ENCODE data around the gene TNFAIP8. TPM values are rescaled to one million over a fixed set of nuclear protein-coding genes. Genes with fewer than 3 reads are reported as not detected.

TNFAIP8 gene
- total RNA-seq, 1 donor from 2014 or later: 25.9 TPM

- H3K4me1 Mint-ChIP-seq (ENCODE audit: low read depth, unreplicated experiment): peaks cover 27% of the 10 kb centered on the region
- H3K4me1 ChIP-seq (ENCODE audit: insufficient read depth, low read length): no peaks in the 10 kb centered on the region
- no peaks in the 10 kb centered on the region for H3K9me3 ChIP-seq (ENCODE audit: insufficient read depth, low read depth, low read length)
- no peaks in the 10 kb centered on the region for H3K36me3 ChIP-seq (ENCODE audit: insufficient read depth, low read length)
- H2AFZ ChIP-seq (ENCODE audit: low read depth, low read length): no peak overlapping the region
- H3K27ac Mint-ChIP-seq (ENCODE audit: unreplicated experiment): no peak overlapping the region
- H3K9me3 Mint-ChIP-seq (ENCODE audit: unreplicated experiment): no peaks in the 10 kb centered on the region
- H3K79me2 ChIP-seq (ENCODE audit: insufficient read depth, low read length): peaks cover 3% of the 10 kb centered on the region
- no peaks in the 10 kb centered on the region for H3K36me3 Mint-ChIP-seq (ENCODE audit: low read depth, unreplicated experiment)
- DNase-seq (ENCODE audit: low read depth) (no peak), FAIRE-seq (no peak)
- peaks cover 11% of the 10 kb centered on the region for H4K20me1 ChIP-seq (ENCODE audit: insufficient read depth, low read length)
- no peak overlapping the region for H3K9ac ChIP-seq (ENCODE audit: low read length)
- H3K27ac ChIP-seq (ENCODE audit: low read depth, low read length): no peak overlapping the region
- no peaks in the 10 kb centered on the region for H3K27me3 ChIP-seq (ENCODE audit: insufficient read depth, low read length)
- H3K4me2 ChIP-seq (ENCODE audit: low read length): no peak overlapping the region
- no peaks in the 10 kb centered on the region for H3K27me3 Mint-ChIP-seq (ENCODE audit: low read depth, unreplicated experiment)
- TF ChIP-seq, protein P1, sequence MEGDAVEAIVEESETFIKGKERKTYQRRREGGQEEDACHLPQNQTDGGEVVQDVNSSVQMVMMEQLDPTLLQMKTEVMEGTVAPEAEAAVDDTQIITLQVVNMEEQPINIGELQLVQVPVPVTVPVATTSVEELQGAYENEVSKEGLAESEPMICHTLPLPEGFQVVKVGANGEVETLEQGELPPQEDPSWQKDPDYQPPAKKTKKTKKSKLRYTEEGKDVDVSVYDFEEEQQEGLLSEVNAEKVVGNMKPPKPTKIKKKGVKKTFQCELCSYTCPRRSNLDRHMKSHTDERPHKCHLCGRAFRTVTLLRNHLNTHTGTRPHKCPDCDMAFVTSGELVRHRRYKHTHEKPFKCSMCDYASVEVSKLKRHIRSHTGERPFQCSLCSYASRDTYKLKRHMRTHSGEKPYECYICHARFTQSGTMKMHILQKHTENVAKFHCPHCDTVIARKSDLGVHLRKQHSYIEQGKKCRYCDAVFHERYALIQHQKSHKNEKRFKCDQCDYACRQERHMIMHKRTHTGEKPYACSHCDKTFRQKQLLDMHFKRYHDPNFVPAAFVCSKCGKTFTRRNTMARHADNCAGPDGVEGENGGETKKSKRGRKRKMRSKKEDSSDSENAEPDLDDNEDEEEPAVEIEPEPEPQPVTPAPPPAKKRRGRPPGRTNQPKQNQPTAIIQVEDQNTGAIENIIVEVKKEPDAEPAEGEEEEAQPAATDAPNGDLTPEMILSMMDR (IDR thresholded peaks at IDR 0.05; ENCODE audit: insufficient read depth, low read depth, low read length): no peak
- TF ChIP-seq EZH2 (IDR thresholded peaks at IDR 0.05; ENCODE audit: insufficient read depth, low read length): no peak
- no peak overlapping the region for H3K4me3 Mint-ChIP-seq (ENCODE audit: unreplicated experiment)
- no peak overlapping the region for H3K4me3 ChIP-seq (ENCODE audit: insufficient read depth, low read depth, low read length)
These were observed 29.8 kb downstream of the TNFAIP8 start for GRCh38 chr5:119385536-119386128.

DNA sequence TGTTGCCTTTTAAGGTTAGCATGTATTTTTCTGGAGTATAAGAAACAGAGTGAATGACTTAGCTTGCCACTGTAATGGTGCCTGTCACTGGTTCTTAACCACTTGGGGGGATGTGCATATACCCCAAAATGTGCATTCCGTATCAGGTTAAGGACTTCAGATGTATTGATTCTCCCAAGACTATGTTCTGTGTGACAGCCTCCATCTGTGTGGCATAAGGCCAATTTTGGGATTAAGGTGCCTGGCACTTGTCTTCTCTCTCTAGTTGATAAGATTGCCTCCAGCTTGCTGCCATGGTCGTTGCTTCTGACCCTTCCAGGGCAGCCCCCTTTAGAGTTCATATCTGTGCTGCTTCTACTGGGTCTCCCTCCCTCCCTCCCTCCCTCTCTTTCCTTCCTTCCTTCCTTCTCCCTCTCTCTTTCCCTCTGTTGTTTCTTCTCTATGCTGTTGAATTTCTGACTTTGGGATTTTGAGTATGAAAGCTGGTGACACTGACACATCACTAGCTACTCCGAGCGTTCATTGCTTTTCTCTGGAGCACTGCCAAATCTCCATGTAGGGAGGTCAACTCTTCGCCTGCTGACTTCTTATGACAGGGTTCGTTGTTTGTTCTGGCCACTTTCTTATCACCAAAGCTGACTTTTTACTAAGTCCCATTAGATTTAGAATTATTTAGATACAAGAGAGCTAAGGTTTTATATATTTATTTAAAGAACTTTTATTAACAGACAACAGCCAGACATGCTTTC lies 31.0 kb downstream of the TNFAIP8 start:
- peak; percentile 19 for DNase-seq (ENCODE audit: low read depth)
- Histone ChIP-seq H3K36me3 (ENCODE audit: insufficient read depth, low read length) (no peaks in the 10 kb centered on the region), H3K27ac (ENCODE audit: low read depth, low read length) (no peak overlapping the region), H3K4me1 (ENCODE audit: insufficient read depth, low read length) (no peaks in the 10 kb centered on the region), H3K27me3 (ENCODE audit: insufficient read depth, low read length) (no peaks in the 10 kb centered on the region), H3K9me3 (ENCODE audit: insufficient read depth, low read depth, low read length) (no peaks in the 10 kb centered on the region), H4K20me1 (ENCODE audit: insufficient read depth, low read length) (peaks cover 11% of the 10 kb centered on the region), H2AFZ (ENCODE audit: low read depth, low read length) (no peak overlapping the region), H3K4me3 (ENCODE audit: insufficient read depth, low read depth, low read length) (no peak overlapping the region), H3K79me2 (ENCODE audit: insufficient read depth, low read length) (peaks cover 3% of the 10 kb centered on the region), H3K9ac (ENCODE audit: low read length) (no peak overlapping the region), H3K4me2 (ENCODE audit: low read length) (peak overlapping the region; percentile 27)
- H3K4me3 Mint-ChIP-seq (ENCODE audit: unreplicated experiment): no peak overlapping the region
- no peak overlapping the region for H3K27ac Mint-ChIP-seq (ENCODE audit: unreplicated experiment)
- peaks cover 27% of the 10 kb centered on the region for H3K4me1 Mint-ChIP-seq (ENCODE audit: low read depth, unreplicated experiment)
- H3K36me3 Mint-ChIP-seq (ENCODE audit: low read depth, unreplicated experiment): no peaks in the 10 kb centered on the region
- TF ChIP-seq, protein P1 (IDR thresholded peaks at IDR 0.05; ENCODE audit: insufficient read depth, low read depth, low read length): no peak
- TF ChIP-seq EZH2 (IDR thresholded peaks at IDR 0.05; ENCODE audit: insufficient read depth, low read length): no peak
- no peaks in the 10 kb centered on the region for H3K9me3 Mint-ChIP-seq (ENCODE audit: unreplicated experiment)
- FAIRE-seq: no peak
- no peaks in the 10 kb centered on the region for H3K27me3 Mint-ChIP-seq (ENCODE audit: low read depth, unreplicated experiment)
